Brain microvascular endothelial cell (primary cell): Measurements from ENCODE around the gene KCNN3.

Source experiments
- DNase-seq: peaks from one replicate; pipeline ENCODE4 v3.0.0-alpha.2; 2020
- H3K27ac ChIP-seq: fragments of 250-450 bp; sonication (Bioruptor Pico); 2 replicates; pipeline ENCODE4 v1.5.1; 2020; ENCODE audit warnings: mild to moderate bottlenecking, moderate library complexity
- H3K27me3 ChIP-seq: fragments of 250-450 bp; sonication (Bioruptor Pico); replicated peaks from 2 replicates; pipeline ENCODE4 v1.5.1; 2020; ENCODE audit warnings: mild to moderate bottlenecking
- H3K36me3 ChIP-seq: fragments of 250-450 bp; sonication (Bioruptor Pico); replicated peaks from 2 replicates; pipeline ENCODE4 v1.5.1; 2020; ENCODE audit warnings: mild to moderate bottlenecking
- H3K4me3 ChIP-seq: 2 replicates; pipeline ENCODE4 v1.5.1; 2011; ENCODE audit warnings: low read depth, mild to moderate bottlenecking, control low read depth, low read length, moderate library complexity
- in situ Hi-C: cut with HindIII; loops from 2 replicates; pipeline ENCODE4 v1.10.0; 2017; ENCODE audit warnings: low sequenced_read_pairs, low pct_ligation_motif_present
- TF ChIP-seq, protein P1 (sequence below): IDR thresholded peaks from 2 replicates; pipeline ENCODE4 v1.5.1; 2011; ENCODE audit warnings: low read depth, mild to moderate bottlenecking, moderate library complexity, low read length, control low read depth, inconsistent platforms; ENCODE audit errors: missing control alignments

Gene KCNN3

DNA sequence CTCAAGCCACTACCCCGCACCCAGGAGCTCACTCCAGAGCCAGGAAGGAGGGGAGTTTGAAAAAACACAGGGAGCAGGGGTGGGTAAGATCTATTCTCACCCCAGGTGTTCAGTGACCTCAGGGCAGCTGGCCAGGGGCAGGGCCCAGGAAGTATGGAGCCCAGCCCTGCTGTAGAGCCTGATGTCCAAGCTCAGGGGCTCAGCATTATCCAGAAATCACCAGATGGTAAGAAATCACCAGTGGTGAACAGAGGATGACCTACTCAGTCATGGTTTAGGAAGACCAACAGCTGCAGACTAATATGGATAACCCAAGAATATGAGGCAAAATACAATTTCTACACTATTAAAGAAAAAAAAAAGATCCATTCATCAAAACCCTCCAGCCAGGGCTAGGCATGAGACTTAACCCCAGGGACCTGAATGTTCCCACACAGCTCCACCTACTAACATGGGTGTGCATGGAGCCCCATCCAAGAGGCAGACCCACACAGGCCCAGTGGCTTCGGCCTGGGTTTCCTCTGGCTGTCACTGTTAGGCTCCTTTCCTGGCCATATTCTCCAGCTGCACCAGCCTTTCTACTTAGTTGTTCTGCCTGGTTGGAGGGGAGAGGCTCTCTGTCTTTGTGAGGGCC is 67.6 kb downstream of the KCNN3 start:
- Histone ChIP-seq H3K4me3 (no peak overlapping the region), H3K27me3 (peaks cover 16% of the 10 kb centered on the region), H3K27ac (no peak overlapping the region), H3K36me3 (no peaks in the 10 kb centered on the region)
- in situ Hi-C loops = no loop called here
- TF ChIP-seq, protein P1, sequence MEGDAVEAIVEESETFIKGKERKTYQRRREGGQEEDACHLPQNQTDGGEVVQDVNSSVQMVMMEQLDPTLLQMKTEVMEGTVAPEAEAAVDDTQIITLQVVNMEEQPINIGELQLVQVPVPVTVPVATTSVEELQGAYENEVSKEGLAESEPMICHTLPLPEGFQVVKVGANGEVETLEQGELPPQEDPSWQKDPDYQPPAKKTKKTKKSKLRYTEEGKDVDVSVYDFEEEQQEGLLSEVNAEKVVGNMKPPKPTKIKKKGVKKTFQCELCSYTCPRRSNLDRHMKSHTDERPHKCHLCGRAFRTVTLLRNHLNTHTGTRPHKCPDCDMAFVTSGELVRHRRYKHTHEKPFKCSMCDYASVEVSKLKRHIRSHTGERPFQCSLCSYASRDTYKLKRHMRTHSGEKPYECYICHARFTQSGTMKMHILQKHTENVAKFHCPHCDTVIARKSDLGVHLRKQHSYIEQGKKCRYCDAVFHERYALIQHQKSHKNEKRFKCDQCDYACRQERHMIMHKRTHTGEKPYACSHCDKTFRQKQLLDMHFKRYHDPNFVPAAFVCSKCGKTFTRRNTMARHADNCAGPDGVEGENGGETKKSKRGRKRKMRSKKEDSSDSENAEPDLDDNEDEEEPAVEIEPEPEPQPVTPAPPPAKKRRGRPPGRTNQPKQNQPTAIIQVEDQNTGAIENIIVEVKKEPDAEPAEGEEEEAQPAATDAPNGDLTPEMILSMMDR = no peak
- no peak for DNase-seq

DNA sequence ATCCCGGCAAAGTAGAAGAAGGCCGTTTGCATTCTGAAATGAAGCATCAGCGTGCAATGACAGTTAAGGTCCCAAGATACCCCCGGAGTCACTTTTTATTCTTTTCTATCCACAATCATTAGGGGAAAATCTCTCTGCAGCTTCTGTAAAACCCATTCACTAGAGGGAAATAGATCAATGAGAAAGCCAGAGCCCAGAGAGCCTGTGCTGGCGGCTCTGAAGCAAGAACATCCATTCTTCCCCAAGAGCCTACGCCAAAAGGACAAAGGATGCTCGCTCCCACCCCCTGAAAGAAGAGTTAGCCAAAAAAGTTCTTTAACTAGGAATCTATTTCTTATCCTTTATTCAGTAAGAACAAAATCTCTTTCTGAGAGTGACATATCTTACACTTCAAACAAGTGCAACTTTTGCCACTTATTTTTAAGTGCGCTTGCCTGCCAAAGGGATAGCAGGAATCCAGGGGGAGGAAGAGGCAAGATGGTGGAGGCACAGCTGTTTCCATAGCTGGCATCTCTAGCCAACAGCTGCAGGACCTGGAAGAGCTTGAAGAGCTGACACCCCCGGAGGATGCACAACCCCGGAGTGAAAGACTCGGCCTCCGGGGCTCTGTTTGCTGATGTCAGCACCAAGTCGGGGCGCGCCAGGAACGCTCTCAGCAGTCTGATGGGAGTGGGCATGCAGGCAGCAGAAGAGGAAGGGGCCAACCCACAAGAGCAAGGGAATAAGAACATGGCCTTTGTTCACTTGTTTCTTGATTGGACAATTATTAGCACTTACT is 68.7 kb downstream of the KCNN3 start:
- H3K27me3 ChIP-seq = peaks cover 12% of the 10 kb centered on the region
- H3K36me3 ChIP-seq = no peaks in the 10 kb centered on the region
- DNase-seq = no peak
- no peak overlapping the region for H3K4me3 ChIP-seq
- in situ Hi-C loops = no loop called here
- H3K27ac ChIP-seq = no peak overlapping the region
- TF ChIP-seq, protein P1 = no peak

DNA sequence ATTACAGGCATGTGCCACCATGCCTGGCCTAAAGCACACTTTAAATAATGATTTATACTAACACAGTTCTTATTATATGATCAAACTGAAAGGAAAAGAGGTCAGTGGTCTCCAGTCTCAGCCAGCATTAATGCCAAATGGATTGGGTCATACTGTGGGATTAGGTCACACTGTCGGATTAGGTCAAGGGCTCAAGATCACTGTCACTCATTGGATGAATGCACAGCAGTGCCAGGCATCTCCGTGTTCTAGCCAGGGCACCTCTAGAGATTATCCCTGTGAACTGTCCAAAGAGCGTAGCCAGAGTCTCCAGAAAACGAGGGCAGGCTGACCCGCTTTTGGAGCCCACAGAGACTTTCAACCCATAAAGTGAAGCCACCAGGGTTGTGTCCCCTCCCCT is 70.9 kb downstream of the KCNN3 start:
- Histone ChIP-seq H3K27ac (no peak overlapping the region), H3K4me3 (no peak overlapping the region), H3K27me3 (no peaks in the 10 kb centered on the region), H3K36me3 (no peaks in the 10 kb centered on the region)
- in situ Hi-C loops = no loop called here
- TF ChIP-seq, protein P1 = no peak
- no peak for DNase-seq

DNA sequence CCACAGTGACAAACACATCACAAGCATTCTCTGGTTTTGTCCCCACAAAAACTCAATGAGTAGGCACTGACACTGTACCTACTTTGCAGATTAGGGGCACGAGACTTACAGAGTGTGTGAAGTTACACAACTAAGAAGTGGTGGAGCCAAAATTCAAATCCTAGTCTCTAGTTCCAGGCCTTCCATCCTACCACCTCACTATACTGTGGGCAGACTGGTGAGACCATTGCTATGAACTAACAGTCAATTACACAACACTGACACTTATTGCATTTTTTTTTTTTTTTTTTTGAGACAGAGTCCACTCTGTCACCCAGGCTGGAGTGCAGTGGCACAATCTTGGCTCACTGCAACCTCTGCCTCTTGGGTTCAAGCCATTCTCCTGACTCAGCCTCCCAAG is 71.4 kb downstream of the KCNN3 start:
- in situ Hi-C loops = no loop called here
- H3K36me3 ChIP-seq = no peaks in the 10 kb centered on the region
- DNase-seq = no peak
- H3K27me3 ChIP-seq = no peaks in the 10 kb centered on the region
- no peak overlapping the region for H3K4me3 ChIP-seq
- TF ChIP-seq, protein P1 = no peak
- H3K27ac ChIP-seq = no peak overlapping the region

DNA sequence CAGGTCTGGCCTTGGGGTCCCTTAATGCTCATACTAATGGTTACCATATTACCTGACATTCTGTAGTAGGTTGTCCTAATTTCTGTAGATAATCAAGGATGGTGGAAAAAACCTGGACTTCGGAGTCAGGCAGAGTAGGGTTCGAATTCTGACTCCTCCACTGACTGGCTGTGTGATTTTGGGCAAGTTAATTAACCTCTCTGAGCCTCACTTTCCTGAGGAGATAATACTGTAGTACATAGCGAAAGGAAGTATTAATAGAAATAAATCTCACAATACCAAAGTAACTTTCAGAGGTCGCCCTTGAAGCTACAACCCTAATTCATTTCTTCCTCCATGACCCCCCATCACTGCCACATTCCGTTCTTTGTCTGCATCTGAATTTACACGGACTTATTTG is 72.9 kb downstream of the KCNN3 start:
- in situ Hi-C loops = no loop called here
- no peak for DNase-seq
- Histone ChIP-seq H3K27me3 (no peaks in the 10 kb centered on the region), H3K36me3 (no peaks in the 10 kb centered on the region), H3K27ac (no peak overlapping the region), H3K4me3 (no peak overlapping the region)
- TF ChIP-seq, protein P1 = no peak
